Amygdala (tissue), 56 donors: ENCODE measurements around the gene ENOX2.
"Not testable (repeated sequence)": the region's sequence is repeated elsewhere in the genome, so short reads cannot be mapped to it uniquely, and the experiment has no call there.

Source experiments
- DNase-seq, 56 donors: peaks; one replicate each; lab custom pipeline; 2025; lab: John Stamatoyannopoulos, UW

Gene ENOX2

DNA sequence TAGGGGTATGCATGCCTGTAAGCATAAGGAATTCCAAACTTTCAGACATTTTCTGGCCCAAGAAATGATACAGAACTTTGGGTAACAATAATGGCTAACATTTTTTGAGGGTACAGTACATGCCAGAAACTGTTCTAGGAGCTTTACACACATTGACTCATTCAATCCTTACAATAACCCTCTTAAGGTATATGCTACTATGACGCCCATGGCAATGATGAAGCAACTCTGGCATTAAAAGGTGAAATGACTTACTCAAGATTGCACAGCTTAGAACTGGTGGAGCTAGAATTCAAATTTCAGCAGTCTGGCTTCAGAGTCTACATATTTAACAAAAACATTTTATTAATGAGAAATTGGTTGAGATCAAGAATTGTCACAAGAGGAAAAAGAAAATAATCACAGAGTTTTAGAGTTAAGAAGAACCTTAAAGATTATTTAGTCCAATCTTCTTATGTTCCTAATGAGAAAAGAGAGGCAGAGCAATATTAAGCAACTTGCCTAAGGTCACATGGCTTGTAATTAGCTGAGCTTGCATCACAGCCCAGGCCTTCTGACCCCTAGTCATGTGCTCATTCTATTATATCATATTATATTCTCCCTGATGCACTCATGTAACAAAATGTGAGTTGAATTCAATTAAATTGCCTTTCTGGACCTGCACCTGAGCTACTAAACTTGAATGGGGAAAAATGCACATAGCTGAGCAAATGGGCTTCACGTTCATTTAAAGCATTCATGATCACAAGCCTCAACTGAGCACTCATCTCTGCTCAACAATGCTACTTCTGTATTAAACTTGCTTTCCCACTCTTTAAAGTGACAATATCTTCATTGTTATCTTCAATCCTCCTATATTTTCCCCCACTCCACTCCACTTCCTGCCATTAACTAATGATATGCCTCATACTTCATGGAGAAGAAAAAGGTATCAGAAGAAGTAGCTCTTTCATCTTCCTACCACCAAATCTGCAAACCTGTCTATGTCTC is 73.2 kb downstream of the ENOX2 start:
- peak in 1 of 56 donors; percentile 0 for DNase-seq

DNA sequence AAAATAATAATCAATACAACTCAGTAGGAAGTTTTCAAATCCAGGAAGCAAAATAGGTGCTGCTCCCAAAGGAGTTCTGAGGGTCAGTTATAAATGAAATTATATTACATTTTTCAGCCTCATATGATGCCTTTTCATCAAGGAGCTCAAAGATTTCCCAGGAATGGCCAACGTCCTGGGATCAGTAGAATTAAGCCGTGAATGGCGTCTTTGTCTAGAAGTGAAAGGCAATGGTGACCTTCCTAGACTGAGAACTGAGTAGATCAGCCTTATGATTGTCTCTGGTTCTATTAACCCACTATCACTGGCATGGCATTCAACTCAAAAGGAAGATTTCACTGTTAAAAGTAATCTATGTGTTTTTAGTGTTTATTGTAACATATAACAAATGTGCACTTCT is 74.4 kb downstream of the ENOX2 start:
- DNase-seq = no peak

DNA sequence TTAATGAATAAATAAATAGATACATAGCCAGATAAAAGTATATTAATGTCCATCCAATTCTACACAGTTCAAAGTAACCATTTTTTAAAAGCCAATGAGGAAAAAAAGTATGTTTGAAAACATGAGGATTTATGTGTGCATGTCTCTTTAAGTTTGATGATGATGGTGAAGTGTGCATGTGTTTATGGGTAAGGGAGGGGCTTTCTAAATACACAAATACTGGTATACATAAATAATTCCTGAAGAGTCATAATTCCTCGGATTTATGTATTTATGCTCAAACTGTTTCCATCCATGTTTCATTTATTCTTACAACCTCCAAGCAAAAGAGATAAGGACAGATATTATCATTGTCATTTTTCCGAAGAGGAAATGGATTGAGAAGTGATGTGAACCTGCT is 75.4 kb downstream of the ENOX2 start:
- no peak for DNase-seq

DNA sequence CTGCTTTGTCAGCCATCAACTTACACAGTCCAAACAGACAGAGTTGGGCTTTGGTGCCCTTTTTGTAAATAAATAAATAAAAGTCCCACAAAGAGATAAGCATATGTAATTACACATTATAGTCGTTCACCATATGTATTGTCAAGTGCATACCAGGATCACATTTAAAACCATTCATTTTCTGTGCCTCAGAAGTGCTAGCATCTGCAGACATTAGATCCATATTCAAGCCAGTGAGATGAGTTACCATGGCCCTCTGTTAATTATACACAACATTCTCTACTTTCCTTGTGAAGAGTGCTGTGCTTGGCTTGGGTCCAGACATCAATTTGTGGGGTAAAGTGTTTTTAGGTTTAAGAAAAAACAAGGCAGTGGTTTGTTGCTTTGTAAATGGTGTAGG is 76.8 kb downstream of the ENOX2 start:
- peak in 1 of 56 donors; percentile 5 for DNase-seq

DNA sequence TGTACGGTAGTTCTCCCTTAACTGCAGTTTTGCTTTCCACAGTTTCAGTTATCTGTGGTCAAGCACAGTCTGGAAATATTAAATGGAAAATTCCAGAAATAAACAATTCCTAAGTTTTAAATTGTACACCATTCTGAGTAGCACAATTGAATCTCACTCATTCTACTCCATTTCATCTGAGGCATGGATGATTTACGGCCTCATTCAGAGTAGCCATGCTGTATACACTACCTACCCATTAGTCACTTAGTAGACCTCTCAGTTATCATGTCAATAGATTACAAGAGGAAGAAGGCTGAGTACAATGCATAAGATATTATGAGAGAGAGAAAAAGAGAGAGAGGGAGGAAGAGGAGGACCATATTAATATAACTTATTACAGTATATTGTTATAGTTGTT is 77.5 kb downstream of the ENOX2 start:
- DNase-seq = no peak

DNA sequence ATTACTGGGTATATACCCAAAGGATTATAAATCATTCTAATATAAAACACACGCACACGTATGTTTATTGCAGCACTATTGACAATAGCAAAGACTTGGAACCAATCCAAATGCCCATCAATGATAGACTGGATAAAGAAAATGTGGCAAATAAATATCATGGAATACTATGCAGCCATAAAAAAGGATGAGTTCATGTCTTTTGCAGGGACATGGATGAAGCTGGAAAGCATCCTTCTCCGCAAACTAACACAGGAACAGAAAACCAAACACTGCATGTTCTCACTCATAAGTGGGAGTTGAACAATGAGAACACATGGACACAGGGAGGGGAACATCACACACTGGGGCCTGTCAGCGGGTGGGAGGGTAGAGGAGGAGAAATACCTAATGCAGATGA is 83.6 kb downstream of the ENOX2 start:
- not testable (repeated sequence) for DNase-seq

DNA sequence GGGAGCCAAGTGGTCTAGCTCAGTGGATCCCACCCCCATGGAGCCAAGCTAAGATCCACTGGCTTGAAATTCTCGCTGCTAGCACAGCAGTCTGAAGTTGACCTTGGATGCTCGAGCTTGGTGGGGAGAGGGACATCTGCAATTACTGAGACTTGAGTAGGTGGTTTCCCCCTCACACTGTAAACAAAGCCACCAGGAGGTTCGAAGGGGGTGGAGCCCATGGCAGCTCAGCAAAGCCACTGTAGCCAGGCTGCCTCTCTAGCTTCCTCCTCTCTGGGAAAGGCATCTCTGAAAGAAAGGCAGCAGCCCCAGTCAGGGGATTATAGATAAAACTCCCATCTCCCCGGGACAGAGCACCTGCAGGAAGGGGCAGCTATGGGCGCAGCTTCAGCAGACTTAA is 89.1 kb downstream of the ENOX2 start:
- not testable (repeated sequence) for DNase-seq

DNA sequence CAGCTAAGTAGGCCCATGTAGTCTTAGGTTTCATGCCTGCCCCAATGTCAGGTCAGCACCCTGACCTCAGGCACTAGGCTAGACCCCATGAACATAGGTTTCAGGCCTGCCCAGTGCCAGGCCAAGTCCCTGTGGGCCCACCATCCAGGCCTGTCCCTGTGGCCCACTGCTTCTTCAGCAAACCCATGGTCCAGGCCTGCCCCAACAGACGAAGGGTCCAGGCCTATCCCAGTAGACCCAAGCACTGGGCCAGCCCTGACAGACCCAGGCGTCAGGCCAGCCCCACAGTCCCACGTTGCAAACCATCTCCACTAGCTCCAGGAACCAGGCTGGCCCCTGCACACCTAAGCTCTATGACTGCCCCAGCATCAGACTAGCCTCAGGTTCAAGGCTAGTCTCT is 92.4 kb downstream of the ENOX2 start:
- no peak for DNase-seq

DNA sequence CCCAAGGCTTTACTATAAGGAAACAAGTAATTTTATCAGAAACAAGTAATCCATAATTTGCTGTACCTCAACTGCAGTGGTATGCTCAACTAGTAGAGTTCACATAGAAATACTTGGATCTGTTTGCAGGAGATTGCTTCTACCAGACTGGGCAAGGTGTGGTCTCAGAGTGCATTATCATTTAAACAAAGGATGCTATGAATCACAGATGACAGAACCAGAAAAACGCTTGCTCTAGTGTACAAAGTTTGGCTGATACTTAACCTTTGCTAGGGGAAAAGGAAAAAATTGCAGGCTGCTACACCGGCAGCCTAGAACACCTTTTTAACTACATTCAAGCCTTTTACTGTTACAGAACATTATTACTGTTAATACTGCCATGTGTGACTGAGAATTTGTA is 97.1 kb downstream of the ENOX2 start:
- no peak for DNase-seq

DNA sequence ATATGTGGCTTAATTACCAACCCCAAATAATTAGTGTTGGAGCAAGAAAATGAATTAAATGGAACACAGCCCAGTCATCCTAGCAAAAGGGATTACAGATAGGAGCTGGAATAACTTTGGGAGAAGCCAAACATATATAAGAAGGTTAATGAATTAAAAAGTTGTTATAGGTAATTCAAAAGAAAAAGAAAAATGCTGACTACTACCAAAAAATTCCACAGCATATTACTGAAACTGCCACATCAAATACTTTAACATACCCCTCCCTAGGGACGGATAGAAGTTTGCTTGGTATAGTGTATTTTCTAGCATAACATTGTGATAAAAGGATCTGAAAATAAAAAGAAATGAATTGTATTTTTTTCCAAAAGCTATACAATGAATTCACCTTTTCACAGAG is 99.5 kb downstream of the ENOX2 start:
- no peak for DNase-seq

DNA sequence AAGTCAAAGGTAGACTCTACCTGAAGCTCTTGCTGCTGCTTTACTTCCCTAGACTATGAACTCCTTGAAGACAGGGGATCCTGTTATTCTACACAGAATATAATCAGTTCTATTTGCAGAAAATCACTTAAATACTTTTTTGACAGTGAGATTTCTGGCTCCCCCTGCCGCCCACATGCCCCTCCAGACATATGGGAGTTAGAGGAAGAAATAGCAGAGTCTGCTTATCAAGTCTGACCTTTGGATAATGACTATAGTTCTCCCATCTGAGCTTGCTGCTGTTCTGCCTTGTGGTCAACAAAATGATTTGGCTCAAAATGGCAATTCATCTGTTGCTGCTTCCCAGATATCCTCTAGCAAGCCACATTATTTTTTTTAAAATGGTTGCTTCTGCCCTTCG is 101.1 kb downstream of the ENOX2 start:
- DNase-seq = no peak

DNA sequence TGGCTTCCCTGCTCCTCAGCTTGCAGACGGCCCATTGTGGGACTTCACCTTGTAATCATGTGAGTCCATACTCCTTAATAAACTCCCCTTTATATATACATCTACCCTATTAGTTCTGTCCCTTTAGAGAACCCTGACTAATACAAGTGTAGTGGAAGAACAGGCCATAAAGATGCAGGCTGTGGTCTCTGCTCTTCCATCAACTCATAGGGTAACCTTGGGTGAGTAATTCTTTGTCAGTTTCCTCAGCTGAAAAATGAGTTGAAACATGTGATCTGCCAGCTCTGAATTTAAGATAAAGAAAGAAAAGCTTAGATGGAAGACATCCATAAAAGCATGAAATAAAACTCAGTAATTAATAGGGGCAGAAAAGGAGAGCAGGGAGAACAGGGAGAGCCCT is 103.6 kb downstream of the ENOX2 start:
- DNase-seq = no peak

DNA sequence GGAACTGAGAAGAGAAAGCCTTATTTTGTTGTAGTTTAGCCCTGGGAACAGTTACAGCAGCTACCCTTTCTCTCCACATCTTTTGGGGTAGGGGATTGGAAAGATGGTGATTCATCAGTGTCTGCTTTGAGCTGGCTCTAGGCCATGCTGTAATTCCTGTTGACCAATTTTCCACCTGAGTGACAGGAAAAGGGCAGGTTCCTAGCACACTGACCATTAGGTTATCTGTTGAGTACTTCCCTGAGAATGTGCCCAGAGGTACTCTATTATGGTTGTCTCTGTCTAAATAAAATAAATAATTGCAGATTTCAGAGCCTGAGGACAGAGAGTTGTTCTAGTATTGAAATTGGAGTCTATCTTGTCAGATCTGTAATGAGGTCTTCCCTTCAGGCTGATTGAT is 109.0 kb downstream of the ENOX2 start:
- DNase-seq = no peak

DNA sequence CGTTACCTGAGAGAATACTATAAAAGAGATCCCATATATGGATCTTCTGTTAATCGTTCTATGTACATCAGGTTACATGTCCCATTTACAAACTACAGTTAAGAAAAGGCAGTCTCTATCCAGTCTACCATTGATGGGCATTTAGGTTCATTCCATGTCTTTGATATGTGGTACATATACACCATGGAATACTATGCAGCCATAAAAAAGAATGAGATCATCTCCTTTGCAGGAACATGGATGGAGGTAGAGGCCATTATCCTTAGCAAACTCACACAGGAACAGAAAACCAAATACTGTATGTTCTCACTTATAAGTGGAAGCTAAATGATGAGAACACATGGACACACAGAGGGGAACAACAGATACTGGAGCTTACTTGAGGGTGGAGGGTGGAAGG is 111.1 kb downstream of the ENOX2 start:
- not testable (repeated sequence) for DNase-seq

DNA sequence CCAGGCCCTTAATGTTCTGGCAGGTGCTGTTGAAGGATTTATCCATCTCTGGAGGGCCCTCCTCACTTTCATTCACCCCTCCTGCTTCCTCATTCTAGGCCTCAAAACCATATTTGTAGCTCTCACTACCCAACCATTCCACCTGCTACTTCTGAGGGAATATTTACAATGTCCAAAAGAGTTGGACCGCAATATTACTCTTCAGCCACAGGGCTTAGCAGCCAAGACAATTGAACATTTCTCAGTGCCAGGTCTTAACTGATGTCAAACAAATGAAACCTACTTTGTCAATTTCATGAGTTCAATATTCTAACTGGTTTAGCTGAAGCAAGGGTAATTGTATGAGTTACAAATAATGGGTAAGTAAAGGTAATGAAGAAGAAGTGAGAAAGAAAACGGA is 113.2 kb downstream of the ENOX2 start:
- DNase-seq = no peak

DNA sequence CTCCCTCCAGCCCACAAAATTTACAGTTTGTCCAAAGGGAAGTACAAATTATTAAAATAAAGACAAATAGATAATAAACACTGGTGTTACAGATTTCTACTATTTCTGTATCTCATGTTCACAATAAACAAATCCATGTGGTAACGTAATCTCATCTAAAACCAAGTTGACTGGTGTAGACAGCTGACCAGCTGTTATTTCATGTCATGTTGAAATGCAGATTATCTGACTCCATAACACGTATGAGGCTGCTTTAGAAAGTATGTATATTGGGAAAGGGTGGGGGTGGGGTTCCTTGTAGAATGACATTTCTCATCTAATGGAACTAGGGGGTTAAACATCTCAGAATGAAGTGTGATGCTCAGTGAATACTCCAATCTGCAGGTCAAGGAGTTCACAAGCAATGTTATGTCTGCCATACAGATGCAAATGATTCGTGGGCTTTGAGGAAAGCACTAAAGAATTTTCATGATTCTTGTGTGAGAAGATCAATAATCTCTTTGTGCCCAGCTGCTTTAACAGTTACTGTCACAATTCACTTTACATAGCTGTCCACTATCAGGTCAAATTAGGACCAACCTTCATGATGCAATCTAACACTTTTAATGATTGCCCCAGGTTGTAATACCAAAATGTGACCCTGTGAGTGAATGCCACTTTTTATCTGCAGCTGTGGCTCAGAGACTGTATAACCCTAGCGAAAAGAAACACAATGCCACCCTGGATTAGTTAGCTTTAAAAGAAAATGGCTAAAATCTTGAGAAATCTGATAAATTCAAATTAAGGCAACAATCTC is 114.0 kb downstream of the ENOX2 start:
- DNase-seq = no peak

DNA sequence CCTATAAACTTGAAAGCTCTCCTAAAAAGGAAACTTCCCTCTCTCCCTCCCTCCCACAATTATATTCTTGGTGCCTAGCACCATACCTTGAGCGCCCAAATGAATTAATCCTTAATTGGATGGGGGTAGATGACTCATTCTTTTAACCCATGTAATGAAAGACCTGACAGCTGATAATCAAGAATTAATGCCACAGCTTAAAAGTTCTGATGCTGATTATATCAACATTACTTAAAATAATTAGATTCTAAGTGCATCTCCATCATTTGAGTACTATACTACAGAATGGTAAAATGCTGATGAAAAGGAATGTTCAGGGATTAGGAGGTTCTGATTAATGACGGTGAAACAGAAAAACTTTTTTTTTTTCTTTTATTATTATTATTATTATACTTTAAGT is 117.0 kb downstream of the ENOX2 start:
- DNase-seq = no peak

DNA sequence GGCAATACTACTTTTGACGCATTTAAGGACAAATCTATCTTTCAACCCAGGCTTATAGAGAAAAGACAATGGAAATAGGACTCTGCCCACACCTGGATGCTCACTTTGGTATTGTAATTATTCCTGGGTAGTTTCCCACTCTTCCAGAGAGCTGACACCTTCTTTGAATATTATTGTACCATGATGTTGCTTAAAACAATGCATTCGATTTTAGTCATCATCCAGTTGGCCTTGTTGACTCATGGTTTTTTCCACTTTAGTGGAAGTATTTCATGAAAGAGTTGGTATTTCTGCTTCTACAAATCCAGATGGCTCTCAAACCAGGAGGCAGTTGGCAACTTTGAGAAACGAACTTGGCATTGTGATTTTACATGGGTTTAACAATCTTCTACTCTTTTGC is 124.2 kb downstream of the ENOX2 start:
- DNase-seq = no peak

DNA sequence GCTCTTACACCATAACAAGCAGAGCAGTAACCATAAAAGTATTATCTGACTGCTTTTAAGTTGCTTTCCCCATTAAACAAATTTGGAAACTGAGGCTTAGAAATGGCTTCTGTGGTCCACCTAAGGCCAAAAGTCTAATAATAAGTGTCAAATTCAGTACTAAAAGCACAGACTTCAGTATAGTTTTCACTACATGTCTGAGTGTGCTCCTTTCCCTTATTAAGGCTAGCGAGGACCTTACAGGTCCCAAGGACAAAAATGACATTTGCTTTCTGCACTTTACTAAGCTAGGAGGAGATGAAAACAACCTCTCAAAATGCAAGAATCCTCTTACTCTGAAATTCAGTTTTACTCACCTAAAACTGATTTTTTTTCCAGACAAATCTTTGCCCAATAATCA is 127.2 kb downstream of the ENOX2 start:
- no peak for DNase-seq

DNA sequence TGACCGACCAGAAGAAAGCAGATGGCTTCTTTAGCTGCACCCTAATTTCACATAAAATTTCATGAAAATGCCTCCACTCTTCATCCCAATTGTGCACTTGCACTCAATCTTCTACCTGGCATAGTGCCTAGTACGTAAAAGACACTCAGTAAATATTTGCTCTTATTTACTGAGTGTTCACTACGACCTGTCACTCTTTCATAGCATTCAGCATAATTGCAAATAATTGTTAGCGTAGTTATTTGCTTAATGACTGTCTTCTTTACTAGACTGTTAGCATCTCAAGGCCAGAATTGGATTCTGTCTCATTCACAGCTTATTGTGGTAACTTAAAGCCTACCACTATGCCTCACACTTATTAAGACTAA is 130.2 kb downstream of the ENOX2 start:
- no peak for DNase-seq

DNA sequence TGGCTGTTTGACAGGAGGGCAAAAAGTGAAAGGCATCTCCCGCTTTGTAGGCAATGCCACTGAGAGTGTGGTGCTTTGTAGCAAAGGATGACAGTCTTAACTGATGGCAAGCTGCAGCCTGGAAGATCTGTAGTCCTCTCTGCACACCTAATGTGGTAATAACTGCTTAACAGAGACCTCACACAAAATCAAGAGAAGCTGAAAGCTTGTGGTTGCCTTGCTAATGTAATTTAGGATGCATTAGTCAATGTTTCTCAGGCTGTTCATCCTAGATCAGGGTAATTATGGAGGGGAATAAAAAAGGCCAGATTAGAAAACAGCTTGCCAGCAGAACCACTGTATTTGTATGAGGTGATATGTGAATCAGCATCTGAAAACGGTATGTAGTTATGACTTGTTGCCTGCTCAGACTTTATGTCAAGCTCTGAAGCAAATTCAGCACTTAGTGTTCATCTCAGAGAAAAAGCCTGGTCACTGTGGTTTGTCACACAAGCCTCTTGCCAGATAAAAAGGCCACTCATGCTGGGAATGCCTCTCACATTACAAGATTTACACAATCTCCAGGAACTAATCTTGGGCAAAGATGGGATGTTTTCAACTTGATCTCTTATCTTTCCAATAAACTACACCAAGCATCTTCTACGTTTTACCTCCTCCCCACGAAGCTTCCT is 130.8 kb downstream of the ENOX2 start:
- no peak for DNase-seq
